Loucy (cell line): Measurements from ENCODE around the gene BEND5.

Experiments used
- EZH2phosphoT487 ChIP-seq: fragments of 200-600 bp; IDR thresholded peaks from 2 replicates; pipeline ENCODE4 v1.6.1; 2018; ENCODE audit warnings: antibody characterized with exemption, mild to moderate bottlenecking, moderate library complexity, borderline replicate concordance
- TF ChIP-seq, protein P1 (sequence below): fragments of 200-600 bp; sonication (generic); conservative IDR thresholded peaks from 2 replicates; pipeline ENCODE4 v1.5.1; 2014; ENCODE audit warnings: mild to moderate bottlenecking, antibody characterized with exemption, low read length

DNA sequence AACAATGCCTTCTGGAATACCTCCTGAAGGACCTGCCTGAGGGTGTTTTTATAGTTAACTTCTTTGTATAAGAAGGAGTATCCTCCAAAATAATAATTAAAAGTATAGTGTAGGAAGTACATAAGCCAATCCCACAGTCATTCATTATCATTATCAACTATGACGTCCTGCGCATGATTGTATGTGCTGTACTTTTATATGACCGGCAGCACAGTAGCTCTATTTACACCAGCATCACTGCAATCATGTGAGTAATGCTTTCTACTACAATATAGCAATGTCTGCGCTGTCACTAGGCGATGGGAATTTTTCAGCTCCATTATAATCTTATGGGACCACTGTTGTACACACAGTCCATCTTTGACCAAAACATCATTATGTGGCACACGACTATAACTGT is 72.0 kb downstream of the BEND5 start:
- TF ChIP-seq, protein P1, sequence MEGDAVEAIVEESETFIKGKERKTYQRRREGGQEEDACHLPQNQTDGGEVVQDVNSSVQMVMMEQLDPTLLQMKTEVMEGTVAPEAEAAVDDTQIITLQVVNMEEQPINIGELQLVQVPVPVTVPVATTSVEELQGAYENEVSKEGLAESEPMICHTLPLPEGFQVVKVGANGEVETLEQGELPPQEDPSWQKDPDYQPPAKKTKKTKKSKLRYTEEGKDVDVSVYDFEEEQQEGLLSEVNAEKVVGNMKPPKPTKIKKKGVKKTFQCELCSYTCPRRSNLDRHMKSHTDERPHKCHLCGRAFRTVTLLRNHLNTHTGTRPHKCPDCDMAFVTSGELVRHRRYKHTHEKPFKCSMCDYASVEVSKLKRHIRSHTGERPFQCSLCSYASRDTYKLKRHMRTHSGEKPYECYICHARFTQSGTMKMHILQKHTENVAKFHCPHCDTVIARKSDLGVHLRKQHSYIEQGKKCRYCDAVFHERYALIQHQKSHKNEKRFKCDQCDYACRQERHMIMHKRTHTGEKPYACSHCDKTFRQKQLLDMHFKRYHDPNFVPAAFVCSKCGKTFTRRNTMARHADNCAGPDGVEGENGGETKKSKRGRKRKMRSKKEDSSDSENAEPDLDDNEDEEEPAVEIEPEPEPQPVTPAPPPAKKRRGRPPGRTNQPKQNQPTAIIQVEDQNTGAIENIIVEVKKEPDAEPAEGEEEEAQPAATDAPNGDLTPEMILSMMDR = no peak
- TF ChIP-seq EZH2phosphoT487 = no peak
